ENCODE data around the gene GPATCH11. TPM values are rescaled to one million over a fixed set of nuclear protein-coding genes. Genes with fewer than 3 reads are reported as not detected.

Gene GPATCH11
- total and polyA plus RNA-seq, 4 donors, result 1.4 to 7.3 (median 3.4) TPM

GRCh38 chr2:37096568-37096967 lies 12.2 kb downstream of the GPATCH11 start:
- Histone ChIP-seq H3K27ac (ENCODE audit: low read depth in 1 of 2, low read length in 2 of 2) (no peak overlapping the region), H3K27me3 (ENCODE audit: control insufficient read depth in 4 of 4, insufficient read depth in 4 of 4, low read length in 3 of 4) (no peaks in the 10 kb centered on the region), H3K4me3 (ENCODE audit: low read depth in 1 of 3, low read length in 3 of 3) (no peak overlapping the region), H3K9me3 (ENCODE audit: control insufficient read depth in 4 of 4, low read length in 3 of 4) (no peaks in the 10 kb centered on the region), H3K36me3 (ENCODE audit: control insufficient read depth in 4 of 4, insufficient read depth in 3 of 4, low read depth in 1 of 4, low read length in 3 of 4) (peaks cover 4 to 59% (median 30%) of the 10 kb centered on the region in 4 donors), H3K4me1 (ENCODE audit: control insufficient read depth in 4 of 4, insufficient read depth in 4 of 4, low read length in 3 of 4) (peaks cover 0 to 3% (median 0%) of the 10 kb centered on the region in 4 donors), H3K9ac (ENCODE audit: low read depth in 1 of 2, low read length in 2 of 2) (no peak overlapping the region)
- TF ChIP-seq YY1 (IDR thresholded peaks at IDR 0.05), result no peak
- no peak for TF ChIP-seq HNF4A (conservative IDR thresholded peaks at IDR 0.05)
- TF ChIP-seq EGR1 (IDR thresholded peaks at IDR 0.05; ENCODE audit: low read depth in 2 of 2), result no peak
- no peak for TF ChIP-seq NR2F2 (IDR thresholded peaks at IDR 0.05)
- TF ChIP-seq FOXA1 (IDR thresholded peaks at IDR 0.05), result no peak
- no peak for TF ChIP-seq ATF3 (IDR thresholded peaks at IDR 0.05)
- TF ChIP-seq MAX (IDR thresholded peaks at IDR 0.05), result no peak
- TF ChIP-seq SP1 (IDR thresholded peaks at IDR 0.05), result no peak
- no peak for TF ChIP-seq ZBTB33 (IDR thresholded peaks at IDR 0.05)
- no peak for TF ChIP-seq HNF4G (IDR thresholded peaks at IDR 0.05)
- no peak for TF ChIP-seq FOXA2 (IDR thresholded peaks at IDR 0.05)
- 95% methylated on average over 1 of the region's 1 CpG for WGBS
- DNase-seq (ENCODE audit: low spot score), result no peak

GRCh38 chr2:37098416-37099118 lies 14.2 kb downstream of the GPATCH11 start:
- 95% methylated on average over 4 of the region's 4 CpGs for WGBS
- Histone ChIP-seq H3K36me3 (ENCODE audit: control insufficient read depth in 4 of 4, insufficient read depth in 3 of 4, low read depth in 1 of 4, low read length in 3 of 4) (peaks cover 1 to 52% (median 26%) of the 10 kb centered on the region in 4 donors), H3K27ac (ENCODE audit: low read depth in 1 of 2, low read length in 2 of 2) (no peak overlapping the region), H3K27me3 (ENCODE audit: control insufficient read depth in 4 of 4, insufficient read depth in 4 of 4, low read length in 3 of 4) (no peaks in the 10 kb centered on the region), H3K9ac (ENCODE audit: low read depth in 1 of 2, low read length in 2 of 2) (no peak overlapping the region), H3K4me1 (ENCODE audit: control insufficient read depth in 4 of 4, insufficient read depth in 4 of 4, low read length in 3 of 4) (peaks cover 0 to 4% (median 0%) of the 10 kb centered on the region in 4 donors), H3K4me3 (ENCODE audit: low read depth in 1 of 3, low read length in 3 of 3) (no peak overlapping the region), H3K9me3 (ENCODE audit: control insufficient read depth in 4 of 4, low read length in 3 of 4) (no peaks in the 10 kb centered on the region)
- no peak for DNase-seq (ENCODE audit: low spot score)
- TF ChIP-seq YY1 (IDR thresholded peaks at IDR 0.05) (no peak), TAF1 (conservative IDR thresholded peaks at IDR 0.05) (no peak), NR2F2 (IDR thresholded peaks at IDR 0.05) (no peak), SP1 (IDR thresholded peaks at IDR 0.05) (no peak), JUND (IDR thresholded peaks at IDR 0.05) (no peak), ZBTB33 (IDR thresholded peaks at IDR 0.05) (no peak), RXRA (IDR thresholded peaks at IDR 0.05) (no peak), HNF4A (conservative IDR thresholded peaks at IDR 0.05) (no peak), REST (IDR thresholded peaks at IDR 0.05) (no peak), CTCF (IDR thresholded peaks at IDR 0.05; ENCODE audit: low read depth, low read length, missing input control) (no peak), EGR1 (IDR thresholded peaks at IDR 0.05; ENCODE audit: low read depth in 2 of 2) (no peak), HNF4G (IDR thresholded peaks at IDR 0.05) (no peak), RAD21 (IDR thresholded peaks at IDR 0.05) (no peak)
